Pons (tissue), 1 donor: ENCODE results near the gene WDR74.
"Not testable (repeated sequence)": the region's sequence is repeated elsewhere in the genome, so short reads cannot be mapped to it uniquely, and the experiment has no call there.

Source experiments
- DNase-seq: peaks from one replicate; pipeline ENCODE4 v3.0.0-alpha.2; 2016; ENCODE audit warnings: low spot score

The WDR74 gene

GRCh38 chr11:62839050-62839945, at the start of gene WDR74:
Gene WDR74 (minus strand): TSS chr11:62839590. CDS start chr11:62839570, 20 bp downstream.
- peak; percentile 95 for DNase-seq

- DNase-seq, result no peak
Observed at GRCh38 chr11:62889126-62889483, 49.7 kb upstream of the WDR74 start.

- DNase-seq, result no peak
Observed at GRCh38 chr11:62888406-62888805, 49.0 kb upstream of the WDR74 start.

GRCh38 chr11:62885137-62885750, 45.9 kb upstream of the WDR74 start:
- no peak for DNase-seq

- DNase-seq, result peak; percentile 42
Observed at GRCh38 chr11:62883673-62884072, 44.3 kb upstream of the WDR74 start.

- no peak for DNase-seq
Observed at GRCh38 chr11:62882788-62883501, 43.6 kb upstream of the WDR74 start.

GRCh38 chr11:62882431-62882749, 43.0 kb upstream of the WDR74 start:
- no peak for DNase-seq

- peak; percentile 89 for DNase-seq
Observed at GRCh38 chr11:62881579-62882430, 42.4 kb upstream of the WDR74 start.

- DNase-seq, result peak; percentile 74
Observed at GRCh38 chr11:62880803-62881578, 41.6 kb upstream of the WDR74 start, which contains the start of gene SLC3A2. Gene SLC3A2 (plus strand): TSS chr11:62880896. CDS start chr11:62881024, 128 bp downstream.

- peak; percentile 86 for DNase-seq
Observed at GRCh38 chr11:62880231-62880802, 40.9 kb upstream of the WDR74 start.

- peak; percentile 65 for DNase-seq
Observed at GRCh38 chr11:62879235-62879978, 40.0 kb upstream of the WDR74 start.

GRCh38 chr11:62876712-62877111, 37.3 kb upstream of the WDR74 start:
- DNase-seq, result no peak

GRCh38 chr11:62875698-62876478, 36.5 kb upstream of the WDR74 start:
- no peak for DNase-seq

GRCh38 chr11:62874851-62875250, 35.5 kb upstream of the WDR74 start:
- no peak for DNase-seq

GRCh38 chr11:62865635-62866034, 26.2 kb upstream of the WDR74 start:
- no peak for DNase-seq

- DNase-seq, result no peak
Observed at GRCh38 chr11:62863687-62864335, 24.4 kb upstream of the WDR74 start.

GRCh38 chr11:62861564-62862192, 22.3 kb upstream of the WDR74 start:
- DNase-seq, result not testable (repeated sequence)
